ENCODE data around the gene ANKRD18B.
"Not testable (repeated sequence)": the region's sequence is repeated elsewhere in the genome, so short reads cannot be mapped to it uniquely, and the experiment has no call there.

DNA sequence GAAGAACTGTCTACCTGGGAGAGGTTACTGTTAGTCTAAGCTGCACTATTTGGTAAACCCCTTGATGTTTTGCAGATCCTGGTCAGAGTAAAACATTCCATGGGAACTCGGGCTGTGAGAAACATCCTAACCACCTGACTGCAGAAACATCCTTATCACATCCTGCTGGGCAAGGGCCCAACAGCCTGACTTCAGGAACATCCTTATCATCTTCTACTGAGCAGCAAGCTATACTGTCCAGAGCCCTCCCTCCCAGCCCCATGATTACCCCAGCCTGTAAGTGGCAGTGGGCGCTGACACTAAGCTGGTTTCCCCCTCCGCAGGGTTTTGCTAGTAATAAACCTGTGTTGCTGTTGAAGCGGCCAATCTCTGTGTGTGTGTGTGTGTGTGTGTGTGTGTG, 80.9 kb downstream of the ANKRD18B start:
- TF ChIP-seq, protein P1, sequence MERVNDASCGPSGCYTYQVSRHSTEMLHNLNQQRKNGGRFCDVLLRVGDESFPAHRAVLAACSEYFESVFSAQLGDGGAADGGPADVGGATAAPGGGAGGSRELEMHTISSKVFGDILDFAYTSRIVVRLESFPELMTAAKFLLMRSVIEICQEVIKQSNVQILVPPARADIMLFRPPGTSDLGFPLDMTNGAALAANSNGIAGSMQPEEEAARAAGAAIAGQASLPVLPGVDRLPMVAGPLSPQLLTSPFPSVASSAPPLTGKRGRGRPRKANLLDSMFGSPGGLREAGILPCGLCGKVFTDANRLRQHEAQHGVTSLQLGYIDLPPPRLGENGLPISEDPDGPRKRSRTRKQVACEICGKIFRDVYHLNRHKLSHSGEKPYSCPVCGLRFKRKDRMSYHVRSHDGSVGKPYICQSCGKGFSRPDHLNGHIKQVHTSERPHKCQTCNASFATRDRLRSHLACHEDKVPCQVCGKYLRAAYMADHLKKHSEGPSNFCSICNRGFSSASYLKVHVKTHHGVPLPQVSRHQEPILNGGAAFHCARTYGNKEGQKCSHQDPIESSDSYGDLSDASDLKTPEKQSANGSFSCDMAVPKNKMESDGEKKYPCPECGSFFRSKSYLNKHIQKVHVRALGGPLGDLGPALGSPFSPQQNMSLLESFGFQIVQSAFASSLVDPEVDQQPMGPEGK (CRISPR knock-in tag; IDR thresholded peaks at IDR 0.05; ENCODE audit: borderline replicate concordance): not testable (repeated sequence)
- TF ChIP-seq ZFP3 (CRISPR knock-in tag; IDR thresholded peaks at IDR 0.05); ARNTL (CRISPR knock-in tag; IDR thresholded peaks at IDR 0.05; ENCODE audit: borderline replicate concordance, low read depth); TOX (CRISPR knock-in tag; IDR thresholded peaks at IDR 0.05; ENCODE audit: borderline replicate concordance); PPARA (CRISPR knock-in tag; IDR thresholded peaks at IDR 0.05; ENCODE audit: borderline replicate concordance); ISL1 (CRISPR knock-in tag; IDR thresholded peaks at IDR 0.05); ZC3H10 (CRISPR knock-in tag; IDR thresholded peaks at IDR 0.05); ZFP30 (CRISPR knock-in tag; IDR thresholded peaks at IDR 0.05); CSDC2 (CRISPR knock-in tag; IDR thresholded peaks at IDR 0.05); ESRRG (CRISPR knock-in tag; IDR thresholded peaks at IDR 0.05); BACH2 (CRISPR knock-in tag; IDR thresholded peaks at IDR 0.05; ENCODE audit: borderline replicate concordance): not testable (repeated sequence)
- TF ChIP-seq, protein P2, sequence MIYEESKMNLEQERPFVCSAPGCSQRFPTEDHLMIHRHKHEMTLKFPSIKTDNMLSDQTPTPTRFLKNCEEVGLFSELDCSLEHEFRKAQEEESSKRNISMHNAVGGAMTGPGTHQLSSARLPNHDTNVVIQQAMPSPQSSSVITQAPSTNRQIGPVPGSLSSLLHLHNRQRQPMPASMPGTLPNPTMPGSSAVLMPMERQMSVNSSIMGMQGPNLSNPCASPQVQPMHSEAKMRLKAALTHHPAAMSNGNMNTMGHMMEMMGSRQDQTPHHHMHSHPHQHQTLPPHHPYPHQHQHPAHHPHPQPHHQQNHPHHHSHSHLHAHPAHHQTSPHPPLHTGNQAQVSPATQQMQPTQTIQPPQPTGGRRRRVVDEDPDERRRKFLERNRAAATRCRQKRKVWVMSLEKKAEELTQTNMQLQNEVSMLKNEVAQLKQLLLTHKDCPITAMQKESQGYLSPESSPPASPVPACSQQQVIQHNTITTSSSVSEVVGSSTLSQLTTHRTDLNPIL (CRISPR knock-in tag; IDR thresholded peaks at IDR 0.05; ENCODE audit: low read depth): not testable (repeated sequence)

Data from SK-N-SH treated with all-trans-retinoic acid at 6 μM for 48 hours (cell line).